Gastroesophageal sphincter (tissue), 4 donors: Measurements from ENCODE around the gene ELL. TPM values are rescaled to one million over a fixed set of nuclear protein-coding genes. Genes with fewer than 3 reads are reported as not detected.

Experiments used
- ATAC-seq: fragments of 150-250 bp; one replicate; pipeline ENCODE4 v1.9.1; 2016; ENCODE audit warnings: mild to moderate bottlenecking, moderate library complexity
- H3K27ac ChIP-seq, 4 donors: fragments of 200-600 bp; sonication (generic) in 3 of 4; 1 replicate in 3 of 4; 2 replicates in 1 of 4; pipeline ENCODE4 v1.5.1; 2016 to 2019
- H3K27me3 ChIP-seq: fragments of 200-600 bp; sonication (generic); one replicate; pipeline ENCODE4 v1.5.1; 2019
- H3K36me3 ChIP-seq, 2 donors: fragments of 200-600 bp; sonication (generic); one replicate each; pipeline ENCODE4 v1.5.1; 2019; ENCODE audit warnings: control low read depth in 1 of 2
- H3K4me1 ChIP-seq, 3 donors: fragments of 200-600 bp; sonication (generic); 1 replicate in 2 of 3; 2 replicates in 1 of 3; pipeline ENCODE4 v1.5.1; 2016 to 2019; ENCODE audit warnings: control low read depth in 2 of 3
- H3K4me3 ChIP-seq, 2 donors: fragments of 200-600 bp; sonication (generic); one replicate each; pipeline ENCODE4 v1.5.1; 2019; ENCODE audit warnings: mild to moderate bottlenecking in 1 of 2, moderate library complexity in 1 of 2
- H3K9me3 ChIP-seq, 3 donors: fragments of 200-600 bp; sonication (generic); one replicate each; pipeline ENCODE4 v1.5.1; 2017 to 2019; ENCODE audit warnings: control low read depth in 2 of 3
- CTCF ChIP-seq, 4 experiments: fragments of 200-600 bp in 2 of 4; fragments of 450-650 bp in 2 of 4; sonication (generic) in 1 of 4; IDR thresholded peaks; one replicate each; pipeline ENCODE4 v1.5.1; 2017 to 2019; ENCODE audit warnings: antibody characterized with exemption in 4 of 4, mild to moderate bottlenecking in 2 of 4, moderate library complexity in 2 of 4
- EP300 ChIP-seq: sonication (generic); formaldehyde crosslinking; IDR thresholded peaks from one replicate; pipeline ENCODE4 v1.6.1; 2017; ENCODE audit warnings: antibody characterized with exemption, mild to moderate bottlenecking
- POLR2A ChIP-seq, 2 donors: fragments of 450-650 bp; IDR thresholded peaks; one replicate each; pipeline ENCODE4 v1.6.1; 2017; ENCODE audit warnings: antibody characterized with exemption in 2 of 2, mild to moderate bottlenecking in 2 of 2, moderate library complexity in 1 of 2
- POLR2AphosphoS5 ChIP-seq: sonication (generic); formaldehyde crosslinking; IDR thresholded peaks from one replicate; pipeline ENCODE4 v1.6.1; 2017; ENCODE audit warnings: antibody characterized with exemption
- WGBS, 2 donors: methylation state at CpG; one replicate each; pipeline ENCODE4 v1.1.5; 2018; ENCODE audit warnings: low coverage in 1 of 2; 5-methylcytosine and 5-hydroxymethylcytosine counted together
- total RNA-seq, 4 donors: library from RNA; depleted of rRNA; stranded (reverse); fragments of >200 nt; gene quantifications; one replicate each; pipeline ENCODE4 v1.1.0, GENCODE V29; 2016

Gene ELL
- total RNA-seq, 4 donors from 2014 or later, result 12.5 to 19.0 (median 14.7) TPM

GRCh38 chr19:18441804-18442788, 79.8 kb downstream of the ELL start:
- Histone ChIP-seq H3K4me1 (peaks cover 0 to 36% (median 18%) of the 10 kb centered on the region in 3 donors), H3K9me3 (no peaks in the 10 kb centered on the region), H3K36me3 (peaks cover 0 to 43% of the 10 kb centered on the region in 2 donors), H3K27ac (no peak overlapping the region), H3K27me3 (no peaks in the 10 kb centered on the region), H3K4me3 (no peak overlapping the region)
- no peak for ATAC-seq
- no peak for TF ChIP-seq POLR2AphosphoS5
- no peak for TF ChIP-seq POLR2A (IDR thresholded peaks at IDR 0.05)
- TF ChIP-seq CTCF (IDR thresholded peaks at IDR 0.05), result no peak
- TF ChIP-seq EP300, result no peak
- 48 to 88% methylated on average over 2 to 4 of the region's 5 CpGs for WGBS, 2 donors

- Histone ChIP-seq H3K4me3 (no peak overlapping the region), H3K27ac (peak overlapping the region in 1 of 4 donors; percentile 12), H3K36me3 (peaks cover 0 to 34% of the 10 kb centered on the region in 2 donors), H3K4me1 (peaks cover 0 to 45% (median 22%) of the 10 kb centered on the region in 3 donors), H3K9me3 (no peaks in the 10 kb centered on the region), H3K27me3 (no peaks in the 10 kb centered on the region)
- ATAC-seq, result no peak
- 71 to 100% methylated on average over 2 to 5 of the region's 23 CpGs for WGBS, 2 donors
- TF ChIP-seq CTCF (IDR thresholded peaks at IDR 0.05) (no peak), EP300 (no peak)
Observed at GRCh38 chr19:18440936-18441803, 80.7 kb downstream of the ELL start.

- H3K4me3 ChIP-seq, result no peak overlapping the region
- WGBS, 2 donors, result 18 to 57% methylated on average over 4 to 7 of the region's 11 CpGs
- no peaks in the 10 kb centered on the region for H3K9me3 ChIP-seq
- peaks cover 0 to 47% (median 22%) of the 10 kb centered on the region in 3 donors for H3K4me1 ChIP-seq
- TF ChIP-seq CTCF (IDR thresholded peaks at IDR 0.05), result peak in 2 of 4 experiments; percentile 2 to 29
- TF ChIP-seq POLR2AphosphoS5, result no peak
- peak overlapping the region in 1 of 4 donors; percentile 12 for H3K27ac ChIP-seq
- H3K36me3 ChIP-seq, result peaks cover 0 to 31% of the 10 kb centered on the region in 2 donors
- no peaks in the 10 kb centered on the region for H3K27me3 ChIP-seq
- no peak for ATAC-seq
Observed at GRCh38 chr19:18440415-18440877, 81.4 kb downstream of the ELL start.

GRCh38 chr19:18439910-18440237, 82.0 kb downstream of the ELL start:
- no peaks in the 10 kb centered on the region for H3K9me3 ChIP-seq
- no peak for TF ChIP-seq POLR2AphosphoS5
- TF ChIP-seq POLR2A (IDR thresholded peaks at IDR 0.05), result no peak
- TF ChIP-seq CTCF (IDR thresholded peaks at IDR 0.05), result no peak
- TF ChIP-seq EP300, result no peak
- 84% methylated on average over 8 of the region's 9 CpGs; no CpG with 5 or more reads in 1 of the 2 donors for WGBS, 2 donors
- no peak overlapping the region for H3K4me3 ChIP-seq
- peak overlapping the region in 1 of 4 donors; percentile 83 for H3K27ac ChIP-seq
- H3K27me3 ChIP-seq, result no peaks in the 10 kb centered on the region
- peaks cover 0 to 30% of the 10 kb centered on the region in 2 donors for H3K36me3 ChIP-seq
- no peak for ATAC-seq
- H3K4me1 ChIP-seq, result peaks cover 0 to 51% (median 22%) of the 10 kb centered on the region in 3 donors
